H1 (cell line): Measurements from ENCODE around the gene SSTR4. TPM values are rescaled to one million over a fixed set of nuclear protein-coding genes. Genes with fewer than 3 reads are reported as not detected.

Experiments used
- CTCF ChIA-PET: fragments of 300-600 bp; sonication (Branson Sonifier 250); formaldehyde crosslinking; loops from one replicate; lab custom pipeline; 2021; ENCODE audit not compliant: partially characterized antibody; lab: Charles Lee
- POLR2A ChIA-PET: fragments of 300-600 bp; sonication (Branson Sonifier 250); formaldehyde crosslinking; loops from one replicate; lab custom pipeline; 2021; ENCODE audit warnings: inconsistent platforms; ENCODE audit not compliant: partially characterized antibody; lab: Charles Lee
- DNase-seq, 2 experiments: peaks; one replicate each; pipeline versions ENCODE4 v3.0.0 to v3.0.0-alpha.2; 2010 to 2022; ENCODE audit warnings: low spot score in 2 of 2, low read depth in 1 of 2, mixed read lengths in 1 of 2
- FAIRE-seq: peaks from 2 replicates; lab custom pipeline; 2011; peaks lifted over from hg19 to GRCh38; lab: Jason Lieb, UNC
- H2AFZ ChIP-seq: 2 replicates; pipeline ENCODE4 v1.8.1; 2012; ENCODE audit warnings: low read length, inconsistent platforms
- H2AK5ac ChIP-seq: 2 replicates; pipeline ENCODE4 v1.6.1; 2013; ENCODE audit warnings: low read depth, low read length
- H2BK120ac ChIP-seq: replicated peaks from 2 replicates; pipeline ENCODE3; 2013; ENCODE audit warnings: low read depth, low read length, inconsistent platforms
- H2BK12ac ChIP-seq: 2 replicates; pipeline ENCODE4 v1.6.1; 2013; ENCODE audit warnings: low read depth, low read length
- H2BK15ac ChIP-seq: 2 replicates; pipeline ENCODE4 v1.6.1; 2013; ENCODE audit warnings: low read length
- H2BK20ac ChIP-seq: 2 replicates; pipeline ENCODE4 v1.6.1; 2013; ENCODE audit warnings: low read length
- H2BK5ac ChIP-seq: 2 replicates; pipeline ENCODE4 v1.6.1; 2013; ENCODE audit warnings: low read depth, low read length
- H3K14ac ChIP-seq: 2 replicates; pipeline ENCODE4 v1.6.1; 2013; ENCODE audit warnings: inconsistent platforms; ENCODE audit not compliant: insufficient read length
- H3K18ac ChIP-seq: 2 replicates; pipeline ENCODE4 v1.6.1; 2013; ENCODE audit warnings: low read length; ENCODE audit errors: extremely low read depth
- H3K23ac ChIP-seq: 2 replicates; pipeline ENCODE4 v1.6.1; 2013; ENCODE audit warnings: inconsistent platforms; ENCODE audit not compliant: insufficient read length
- H3K23me2 ChIP-seq: 2 replicates; pipeline ENCODE4 v1.6.1; 2013; ENCODE audit warnings: low read depth, low read length
- H3K27ac ChIP-seq: 2 replicates; pipeline ENCODE4 v1.6.1; 2011; ENCODE audit warnings: low read depth, low read length, inconsistent platforms
- H3K27me3 ChIP-seq, 4 experiments: replicated peaks in 1 of 4; 1 replicate in 1 of 4; 2 replicates in 3 of 4; pipeline versions ENCODE4 v1.6.1 to v1.8.1; 2011 to 2013; ENCODE audit warnings: low read length in 3 of 4, mild to moderate bottlenecking in 3 of 4, inconsistent platforms in 2 of 4, mixed read lengths in 2 of 4, moderate library complexity in 1 of 4; ENCODE audit not compliant: control insufficient read depth in 3 of 4, insufficient read depth in 3 of 4; ENCODE audit errors: extremely low read depth in 1 of 4
- H3K36me3 ChIP-seq, 4 experiments: 2 replicates each; pipeline versions ENCODE4 v1.6.1 to v1.8.1; 2011 to 2013; ENCODE audit warnings: mild to moderate bottlenecking in 4 of 4, low read length in 3 of 4, moderate library complexity in 2 of 4, control low read depth in 1 of 4, inconsistent platforms in 1 of 4; ENCODE audit not compliant: insufficient read depth in 4 of 4, control insufficient read depth in 2 of 4
- H3K4ac ChIP-seq: replicated peaks from 2 replicates; pipeline ENCODE3; 2013; ENCODE audit warnings: low read length, low read depth, mixed read lengths, inconsistent platforms; ENCODE audit not compliant: insufficient read length
- H3K4me1 ChIP-seq, 4 experiments: replicated peaks in 1 of 4; 1 replicate in 1 of 4; 2 replicates in 3 of 4; pipeline versions ENCODE4 v1.6.1 to v1.8.1; 2011 to 2013; ENCODE audit warnings: low read length in 3 of 4, inconsistent platforms in 2 of 4, mixed read lengths in 1 of 4; ENCODE audit not compliant: insufficient read depth in 4 of 4, control insufficient read depth in 3 of 4
- H3K4me2 ChIP-seq, 2 experiments: 2 replicates each; pipeline versions ENCODE4 v1.6.1 to v1.8.1; 2011 to 2013; ENCODE audit warnings: low read depth in 2 of 2, low read length in 2 of 2, control low read depth in 1 of 2, inconsistent platforms in 1 of 2, mild to moderate bottlenecking in 1 of 2; ENCODE audit not compliant: insufficient read depth in 1 of 2
- H3K4me3 ChIP-seq, 4 experiments: fragments of 200-600, 300-600 bp in 1 of 4; sonication (generic), shearing (Covaris generic), sonication (Bioruptor Twin) in 1 of 4; 2 replicates each; pipeline versions ENCODE4 v1.5.1 to v1.8.1; 2011 to 2016; ENCODE audit warnings: low read length in 4 of 4, low read depth in 3 of 4, control low read depth in 2 of 4, inconsistent platforms in 2 of 4, mild to moderate bottlenecking in 2 of 4, mixed read lengths in 1 of 4, moderate library complexity in 1 of 4; ENCODE audit not compliant: insufficient read depth in 2 of 4; ENCODE audit errors: extremely low read depth in 1 of 4
- H3K56ac ChIP-seq: replicated peaks from 2 replicates; pipeline ENCODE3; 2013; ENCODE audit warnings: low read depth, mild to moderate bottlenecking, mixed read lengths, low read length, inconsistent platforms; ENCODE audit not compliant: insufficient read length
- H3K79me1 ChIP-seq: 2 replicates; pipeline ENCODE4 v1.6.1; 2013; ENCODE audit warnings: low read depth, low read length, control low read depth
- H3K79me2 ChIP-seq, 2 experiments: 2 replicates each; pipeline versions ENCODE4 v1.6.1 to v1.8.1; 2012 to 2013; ENCODE audit warnings: low read length in 2 of 2, mild to moderate bottlenecking in 2 of 2, inconsistent platforms in 1 of 2; ENCODE audit not compliant: insufficient read depth in 2 of 2, control insufficient read depth in 1 of 2
- H3K9ac ChIP-seq, 4 experiments: replicated peaks in 1 of 4; 1 replicate in 1 of 4; 2 replicates in 3 of 4; pipeline versions ENCODE4 v1.6.1 to v1.8.1; 2011 to 2013; ENCODE audit warnings: low read depth in 3 of 4, low read length in 3 of 4, control low read depth in 2 of 4, mild to moderate bottlenecking in 2 of 4, moderate library complexity in 2 of 4, inconsistent platforms in 1 of 4; ENCODE audit errors: extremely low read depth in 1 of 4
- H3K9me3 ChIP-seq, 2 experiments: 2 replicates each; pipeline versions ENCODE4 v1.6.1 to v1.8.1; 2012 to 2013; ENCODE audit warnings: mild to moderate bottlenecking in 2 of 2, moderate library complexity in 2 of 2, control low read depth in 1 of 2, inconsistent platforms in 1 of 2, low read depth in 1 of 2, low read length in 1 of 2, mixed read lengths in 1 of 2; ENCODE audit not compliant: insufficient read depth in 2 of 2
- H4K20me1 ChIP-seq, 2 experiments: replicated peaks in 1 of 2; 2 replicates each; pipeline versions ENCODE3 to v1.8.1; 2011 to 2013; ENCODE audit warnings: inconsistent platforms in 2 of 2, low read length in 2 of 2, mild to moderate bottlenecking in 1 of 2; ENCODE audit not compliant: insufficient read depth in 2 of 2, control insufficient read depth in 1 of 2
- H4K5ac ChIP-seq: 2 replicates; pipeline ENCODE4 v1.6.1; 2013; ENCODE audit warnings: low read length, low read depth, mixed read lengths, inconsistent platforms; ENCODE audit not compliant: insufficient read length
- H4K8ac ChIP-seq: 2 replicates; pipeline ENCODE4 v1.8.0; 2013; ENCODE audit warnings: mild to moderate bottlenecking, moderate library complexity, low read length, inconsistent platforms; ENCODE audit not compliant: insufficient read depth; ENCODE audit errors: extremely low read depth
- H4K91ac ChIP-seq: replicated peaks from 2 replicates; pipeline ENCODE3; 2013; ENCODE audit warnings: low read length, mixed read lengths, inconsistent platforms; ENCODE audit not compliant: insufficient read length
- ASH2L ChIP-seq: fragments of 200-600, 300-600 bp; sonication (generic); IDR thresholded peaks from one replicate; pipeline ENCODE4 v1.7.1; 2017; ENCODE audit warnings: low read length
- BACH1 ChIP-seq: IDR thresholded peaks from 2 replicates; pipeline ENCODE4 v1.6.1; 2012; ENCODE audit warnings: low read length, improper control_type of control experiment
- CBX8 ChIP-seq: fragments of 300-800, 300-1000 bp; sonication (generic); IDR thresholded peaks from 2 replicates; pipeline ENCODE4 v1.7.1; 2016; ENCODE audit warnings: low read depth, low read length, borderline replicate concordance
- EP300 ChIP-seq, 2 experiments: IDR thresholded peaks; 1 replicate in 1 of 2; 2 replicates in 1 of 2; pipeline ENCODE4 v1.6.1; 2011 to 2012; ENCODE audit warnings: low read depth in 2 of 2, low read length in 2 of 2, mild to moderate bottlenecking in 2 of 2, borderline replicate concordance in 1 of 2, inconsistent platforms in 1 of 2, moderate library complexity in 1 of 2
- FOSL1 ChIP-seq: IDR thresholded peaks from 2 replicates; pipeline ENCODE4 v1.6.1; 2011; ENCODE audit warnings: mild to moderate bottlenecking, low read depth, low read length, moderate library complexity; ENCODE audit not compliant: insufficient read depth
- MAFK ChIP-seq: IDR thresholded peaks from 2 replicates; pipeline ENCODE4 v1.6.1; 2012; ENCODE audit warnings: low read depth, mild to moderate bottlenecking, improper control_type of control experiment, low read length
- MAX ChIP-seq: IDR thresholded peaks from 2 replicates; pipeline ENCODE4 v1.6.1; 2012; ENCODE audit warnings: inconsistent platforms
- NRF1 ChIP-seq: IDR thresholded peaks from 2 replicates; pipeline ENCODE4 v1.6.1; 2011; ENCODE audit warnings: mild to moderate bottlenecking, low read depth, low read length, improper control_type of control experiment
- RBBP5 ChIP-seq: IDR thresholded peaks from 2 replicates; pipeline ENCODE4 v1.7.1; 2012; ENCODE audit warnings: low read depth, mild to moderate bottlenecking, inconsistent platforms, low read length, moderate library complexity, borderline replicate concordance
- RNF2 ChIP-seq: fragments of 200-900, 300-1000 bp; sonication (generic); IDR thresholded peaks from 2 replicates; pipeline ENCODE4 v1.7.1; 2016; ENCODE audit warnings: borderline replicate concordance, low read depth, mild to moderate bottlenecking, antibody characterized with exemption, low read length; ENCODE audit not compliant: poor library complexity, severe bottlenecking; ENCODE audit errors: missing control alignments
- SIN3A ChIP-seq, 2 experiments: IDR thresholded peaks in 1 of 2; conservative IDR thresholded peaks in 1 of 2; 2 replicates each; pipeline ENCODE4 v1.6.1; 2011 to 2012; ENCODE audit warnings: low read length in 2 of 2, improper control_type of control experiment in 1 of 2, low read depth in 1 of 2, mild to moderate bottlenecking in 1 of 2
- SUZ12 ChIP-seq: fragments of 200-600 bp; sonication (generic); IDR thresholded peaks from 2 replicates; pipeline ENCODE4 v1.6.1; 2012; ENCODE audit warnings: mild to moderate bottlenecking, inconsistent platforms, low read length, moderate library complexity, mixed read lengths
- WGBS, 2 experiments: shearing (Covaris generic) in 1 of 2; methylation state at CpG; one replicate each; pipeline versions ENCODE4 v1.1.6 to v1.1.7; 2013 to 2015; ENCODE audit warnings: low lambda C conversion rate in 2 of 2, mixed read lengths in 2 of 2, inconsistent platforms in 1 of 2, low coverage in 1 of 2, missing lambda C conversion rate in 1 of 2; ENCODE audit not compliant: insufficient replicate concordance in 2 of 2, insufficient coverage in 1 of 2, insufficient read length in 1 of 2; ENCODE audit errors: extremely low coverage in 1 of 2, missing lambda C conversion rate in 1 of 2; 5-methylcytosine and 5-hydroxymethylcytosine counted together
- polyA plus RNA-seq, 7 experiments: library from polyadenylated mRNA; depleted of rRNA in 3 of 7; stranded (reverse) in 5 of 7; unstranded in 2 of 7; fragments of >200 nt in 5 of 7; fragments of 200-250 nt in 2 of 7; gene quantifications; 1 replicate in 5 of 7; 2 replicates in 1 of 7; 4 replicates in 1 of 7; pipeline versions ENCODE4 v1.2.1 to v1.2.3, GENCODE V29; 2011 to 2013; ENCODE audit warnings: missing spikeins in 2 of 7, mixed read lengths in 2 of 7
- total RNA-seq: library from RNA; stranded (reverse); fragmentation: NEBNext Ultra II Directional; extraction: Animal tissue kit (Norgen Biotek cat#: 25700); gene quantifications from 2 replicates; pipeline ENCODE4 v1.2.1, GENCODE V29; 2021

The SSTR4 gene
- total and polyA plus RNA-seq, 2 of the 8 experiments (the other 6 are each of a cell fraction or from before 2014, with no cell fraction given) = 0.05 TPM; not detected in 1

GRCh38 chr20:23022849-23023248 is 12.3 kb upstream of the SSTR4 start:
- H3K9me3 ChIP-seq = no peaks in the 10 kb centered on the region
- H3K14ac ChIP-seq = no peak overlapping the region
- no peak overlapping the region for H4K91ac ChIP-seq
- H2AFZ ChIP-seq = no peak overlapping the region
- no peaks in the 10 kb centered on the region for H3K79me2 ChIP-seq
- DNase-seq (no peak), FAIRE-seq (no peak)
- H3K27me3 ChIP-seq = no peaks in the 10 kb centered on the region; a peak in 1 of 7 replicates
- no peaks in the 10 kb centered on the region for H3K79me1 ChIP-seq
- H3K36me3 ChIP-seq = no peaks in the 10 kb centered on the region
- H3K4me3 ChIP-seq = no peak overlapping the region
- no peak overlapping the region for H3K56ac ChIP-seq
- H3K23me2 ChIP-seq = 0 out of 2 replicates have a peak, but pooled peaks cover 1% of the 10 kb centered on the region
- no peak overlapping the region for H2BK120ac ChIP-seq
- no peak overlapping the region for H2BK12ac ChIP-seq
- POLR2A ChIA-PET = no interaction called here
- no peak overlapping the region for H2BK15ac ChIP-seq
- H3K9ac ChIP-seq = no peak overlapping the region
- no peaks in the 10 kb centered on the region for H3K4me1 ChIP-seq
- H2BK20ac ChIP-seq = no peak overlapping the region
- WGBS, 2 experiments = 89% methylated on average over 4 of the region's 4 CpGs; no CpG with 5 or more reads in 1 of the 2 experiments
- H4K8ac ChIP-seq = no peak overlapping the region
- CTCF ChIA-PET = interaction anchor here (0.9 to 2.0 kb wide), 6 partner anchors 10 to 331 kb away, joined by 3 to 5 read pairs (median 4); no protein-coding TSS in a partner anchor
- no peak overlapping the region for H2AK5ac ChIP-seq
- no peak overlapping the region for H3K23ac ChIP-seq
- H3K4me2 ChIP-seq = no peak overlapping the region
- no peak overlapping the region for H3K27ac ChIP-seq
- no peak overlapping the region for H2BK5ac ChIP-seq
- no peak overlapping the region for H3K18ac ChIP-seq
- H3K4ac ChIP-seq = no peak overlapping the region
- no peak overlapping the region for H4K5ac ChIP-seq
- H4K20me1 ChIP-seq = no peaks in the 10 kb centered on the region
- TF ChIP-seq RNF2 (no peak), RBBP5 (no peak), CBX8 (no peak), FOSL1 (no peak), NRF1 (no peak), MAFK (no peak), MAX (no peak), SIN3A (conservative IDR thresholded peaks at IDR 0.05 in 1 of 2, IDR thresholded peaks at IDR 0.05 in 1 of 2; ENCODE audit: low read depth in 1 of 2, low read length in 2 of 2) (no peak), SUZ12 (no peak), EP300 (IDR thresholded peaks at IDR 0.05; ENCODE audit: borderline replicate concordance in 1 of 2, low read depth in 2 of 2, low read length in 2 of 2) (no peak), BACH1 (no peak), ASH2L (no peak)
